Endothelial cell of umbilical vein (primary cell): ENCODE data around the gene RNF43. TPM values are rescaled to one million over a fixed set of nuclear protein-coding genes. Genes with fewer than 3 reads are reported as not detected.

ENCODE experiments used
- BruUV-seq: library from RNA; stranded (reverse); fragments of 400-500 nt; replicated peaks from 2 replicates; lab custom pipeline; 2021; lab: Mats Ljungman, UMichigan
- CTCF ChIA-PET: fragments of 300-600, 350-600 bp; sonication (Branson Sonifier 250); formaldehyde crosslinking; loops from one replicate; lab custom pipeline; 2021; ENCODE audit warnings: antibody characterized with exemption, inconsistent platforms; lab: Charles Lee
- POLR2A ChIA-PET: fragments of 300-600, 350-600 bp; sonication (Branson Sonifier 250); formaldehyde crosslinking; loops from one replicate; lab custom pipeline; 2021; ENCODE audit warnings: antibody characterized with exemption, inconsistent platforms; lab: Charles Lee
- DNase-seq: peaks from one replicate; pipeline ENCODE4 v3.0.0-alpha.2; 2011; ENCODE audit warnings: low read depth, low spot score
- FAIRE-seq: peaks from 2 replicates; lab custom pipeline; 2011; peaks lifted over from hg19 to GRCh38; lab: Jason Lieb, UNC
- H2AFZ ChIP-seq: 2 replicates; pipeline ENCODE4 v1.6.0; 2012; ENCODE audit warnings: low read depth, low read length, control low read depth, inconsistent platforms
- H3K27ac ChIP-seq: 2 replicates; pipeline ENCODE4 v1.5.1; 2011; ENCODE audit warnings: low read depth, mild to moderate bottlenecking, control low read depth, low read length, moderate library complexity; ENCODE audit not compliant: insufficient read depth
- H3K27me3 ChIP-seq, 2 experiments: 2 replicates each; pipeline versions ENCODE4 v1.6.0 to v1.6.1; 2011; ENCODE audit warnings: low read length in 2 of 2, mixed read lengths in 1 of 2; ENCODE audit not compliant: control insufficient read depth in 2 of 2, insufficient read depth in 2 of 2
- H3K36me3 ChIP-seq, 2 experiments: 2 replicates in 1 of 2; 3 replicates in 1 of 2; pipeline ENCODE4 v1.5.1; 2011; ENCODE audit warnings: low read length in 2 of 2, mild to moderate bottlenecking in 1 of 2, moderate library complexity in 1 of 2; ENCODE audit not compliant: control insufficient read depth in 2 of 2, insufficient read depth in 2 of 2; ENCODE audit errors: extremely low read depth in 1 of 2
- H3K4me1 ChIP-seq: 3 replicates; pipeline ENCODE4 v1.5.1; 2011; ENCODE audit warnings: mild to moderate bottlenecking, low read length; ENCODE audit not compliant: control insufficient read depth, insufficient read depth; ENCODE audit errors: extremely low read depth
- H3K4me2 ChIP-seq: 2 replicates; pipeline ENCODE4 v1.6.1; 2011; ENCODE audit warnings: low read length, control low read depth, mixed read lengths; ENCODE audit not compliant: insufficient read depth
- H3K4me3 ChIP-seq, 3 experiments: fragments of 200-600 bp in 1 of 3; sonication (generic), shearing (Covaris generic) in 1 of 3; replicated peaks in 1 of 3; 2 replicates each; pipeline ENCODE4 v1.5.1; 2011 to 2016; ENCODE audit warnings: control low read depth in 3 of 3, low read length in 3 of 3, mild to moderate bottlenecking in 2 of 3, inconsistent platforms in 1 of 3, low read depth in 1 of 3, moderate library complexity in 1 of 3; ENCODE audit not compliant: insufficient read depth in 1 of 3
- H3K79me2 ChIP-seq: 2 replicates; pipeline ENCODE4 v1.6.0; 2012; ENCODE audit warnings: low read length, inconsistent platforms; ENCODE audit not compliant: control insufficient read depth, insufficient read depth
- H3K9ac ChIP-seq: replicated peaks from 2 replicates; pipeline ENCODE3; 2011; ENCODE audit warnings: low read length, control low read depth; ENCODE audit not compliant: insufficient read depth; ENCODE audit errors: extremely low read depth
- H3K9me1 ChIP-seq: replicated peaks from 3 replicates; pipeline ENCODE4 v1.6.0; 2011; ENCODE audit warnings: mild to moderate bottlenecking, low read length; ENCODE audit not compliant: control insufficient read depth, insufficient read depth; ENCODE audit errors: extremely low read depth
- H3K9me3 ChIP-seq: replicated peaks from 2 replicates; pipeline ENCODE4 v1.5.1; 2012; ENCODE audit warnings: low read length, inconsistent platforms; ENCODE audit not compliant: control insufficient read depth, insufficient read depth
- H4K20me1 ChIP-seq: replicated peaks from 2 replicates; pipeline ENCODE3; 2011; ENCODE audit warnings: mild to moderate bottlenecking, low read length; ENCODE audit not compliant: control insufficient read depth, insufficient read depth; ENCODE audit errors: extremely low read depth
- EZH2 ChIP-seq: IDR thresholded peaks from 2 replicates; pipeline ENCODE4 v1.6.1; 2012; ENCODE audit warnings: borderline replicate concordance, low read depth, mild to moderate bottlenecking, moderate library complexity, low read length, inconsistent platforms; ENCODE audit not compliant: severe bottlenecking
- FOS ChIP-seq: IDR thresholded peaks from 2 replicates; pipeline ENCODE4 v1.6.1; 2011; ENCODE audit warnings: mild to moderate bottlenecking, low read length, moderate library complexity, borderline replicate concordance; ENCODE audit not compliant: insufficient read depth
- GATA2 ChIP-seq: IDR thresholded peaks from 2 replicates; pipeline ENCODE4 v1.7.0; 2011; ENCODE audit warnings: low read depth, mild to moderate bottlenecking, moderate library complexity, mixed read lengths, low read length; ENCODE audit not compliant: insufficient read length, insufficient read depth
- JUN ChIP-seq: IDR thresholded peaks from 2 replicates; pipeline ENCODE4 v1.6.1; 2011; ENCODE audit warnings: borderline replicate concordance, low read depth; ENCODE audit not compliant: insufficient read length, insufficient read depth
- MYC ChIP-seq: IDR thresholded peaks from one replicate; pipeline ENCODE4 v1.6.1; 2011; ENCODE audit warnings: mild to moderate bottlenecking, low read depth, low read length
- POLR2A ChIP-seq: IDR thresholded peaks from 2 replicates; pipeline ENCODE4 v1.6.1; 2012; ENCODE audit warnings: low read depth, mild to moderate bottlenecking, control low read depth, low read length
- POLR2AphosphoS5 ChIP-seq: IDR thresholded peaks from 2 replicates; pipeline ENCODE4 v1.6.1; 2012; ENCODE audit warnings: low read depth, mild to moderate bottlenecking, control low read depth, low read length, moderate library complexity; ENCODE audit not compliant: insufficient read depth
- dilution Hi-C: fragments of 300-500 bp; cut with MboI; formaldehyde crosslinking; loops from one replicate; pipeline ENCODE4 v1.15.0; 2019; ENCODE audit warnings: low sequenced_read_pairs; ENCODE audit not compliant: extremely low pct_ligation_motif_present
- intact Hi-C: fragments of 100-400 bp; cut with micrococcal nuclease; formaldehyde crosslinking; loops from one replicate; pipeline ENCODE4 v1.10.0; 2022
- polyA plus RNA-seq, 4 experiments: library from polyadenylated mRNA; depleted of rRNA in 3 of 4; stranded (reverse) in 3 of 4; unstranded in 1 of 4; fragments of >200 nt; gene quantifications; 2 replicates each; pipeline versions ENCODE4 v1.2.1 to v1.2.3, GENCODE V29; 2011 to 2012; ENCODE audit warnings: missing spikeins in 1 of 4
- total RNA-seq: library from RNA; stranded (reverse); gene quantifications from 2 replicates; pipeline ENCODE4 v1.2.3, GENCODE V29; 2021
- TF ChIP-seq, protein P1 (sequence below): IDR thresholded peaks from 2 replicates; pipeline ENCODE4 v1.6.1; 2011; ENCODE audit not compliant: insufficient read depth, insufficient read length
- TF ChIP-seq, protein P2 (sequence below), 2 donors: IDR thresholded peaks; 1 replicate in 1 of 2; 2 replicates in 1 of 2; pipeline ENCODE4 v1.5.1; 2011; ENCODE audit warnings: low read length in 2 of 2, mild to moderate bottlenecking in 2 of 2, moderate library complexity in 2 of 2, control low read depth in 1 of 2, inconsistent platforms in 1 of 2, low read depth in 1 of 2; ENCODE audit not compliant: insufficient read depth in 1 of 2; ENCODE audit errors: extremely low read depth in 1 of 2

The RNF43 gene
- total and polyA plus RNA-seq, 2 donors (not counting 3 experiments of a cell fraction or from before 2014, with no cell fraction given) = not detected

DNA sequence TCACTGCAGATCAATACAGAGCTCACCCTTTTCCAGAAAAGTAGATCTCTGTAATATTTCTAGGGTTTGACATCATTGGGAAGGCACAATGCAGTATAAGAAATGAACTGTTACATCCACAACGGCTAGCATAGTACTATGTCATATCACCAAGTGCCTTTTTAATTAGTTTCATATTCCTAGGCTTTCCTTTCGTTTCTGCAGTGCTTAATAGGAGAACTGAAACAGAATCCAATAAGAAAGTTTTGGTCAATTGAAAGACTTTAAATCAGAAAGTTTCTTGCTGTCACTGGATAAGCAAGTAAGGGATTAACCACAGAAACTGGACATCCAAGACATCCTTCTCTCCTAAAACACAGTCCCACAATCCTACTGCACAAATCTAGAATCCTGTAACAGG lies 3.5 kb upstream of the RNF43 start:
- FAIRE-seq (no peak), DNase-seq (no peak)
- H4K20me1 ChIP-seq = no peaks in the 10 kb centered on the region
- no peak for TF ChIP-seq FOS
- TF ChIP-seq, protein P1, sequence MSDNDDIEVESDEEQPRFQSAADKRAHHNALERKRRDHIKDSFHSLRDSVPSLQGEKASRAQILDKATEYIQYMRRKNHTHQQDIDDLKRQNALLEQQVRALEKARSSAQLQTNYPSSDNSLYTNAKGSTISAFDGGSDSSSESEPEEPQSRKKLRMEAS = no peak
- TF ChIP-seq GATA2 = no peak
- TF ChIP-seq POLR2AphosphoS5 = no peak
- no peak for TF ChIP-seq MYC
- TF ChIP-seq, protein P2, sequence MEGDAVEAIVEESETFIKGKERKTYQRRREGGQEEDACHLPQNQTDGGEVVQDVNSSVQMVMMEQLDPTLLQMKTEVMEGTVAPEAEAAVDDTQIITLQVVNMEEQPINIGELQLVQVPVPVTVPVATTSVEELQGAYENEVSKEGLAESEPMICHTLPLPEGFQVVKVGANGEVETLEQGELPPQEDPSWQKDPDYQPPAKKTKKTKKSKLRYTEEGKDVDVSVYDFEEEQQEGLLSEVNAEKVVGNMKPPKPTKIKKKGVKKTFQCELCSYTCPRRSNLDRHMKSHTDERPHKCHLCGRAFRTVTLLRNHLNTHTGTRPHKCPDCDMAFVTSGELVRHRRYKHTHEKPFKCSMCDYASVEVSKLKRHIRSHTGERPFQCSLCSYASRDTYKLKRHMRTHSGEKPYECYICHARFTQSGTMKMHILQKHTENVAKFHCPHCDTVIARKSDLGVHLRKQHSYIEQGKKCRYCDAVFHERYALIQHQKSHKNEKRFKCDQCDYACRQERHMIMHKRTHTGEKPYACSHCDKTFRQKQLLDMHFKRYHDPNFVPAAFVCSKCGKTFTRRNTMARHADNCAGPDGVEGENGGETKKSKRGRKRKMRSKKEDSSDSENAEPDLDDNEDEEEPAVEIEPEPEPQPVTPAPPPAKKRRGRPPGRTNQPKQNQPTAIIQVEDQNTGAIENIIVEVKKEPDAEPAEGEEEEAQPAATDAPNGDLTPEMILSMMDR (IDR thresholded peaks at IDR 0.05; ENCODE audit: extremely low read depth in 1 of 2, insufficient read depth in 1 of 2, low read depth in 1 of 2, low read length in 2 of 2) = no peak
- no peak for TF ChIP-seq POLR2A
- no peak for TF ChIP-seq EZH2
- no peak for TF ChIP-seq JUN
- no peak overlapping the region for H3K27ac ChIP-seq
- no peak overlapping the region for H3K4me2 ChIP-seq
- peaks cover 7 to 24% of the 10 kb centered on the region in 2 experiments for H3K27me3 ChIP-seq
- H3K9me1 ChIP-seq = no peaks in the 10 kb centered on the region
- H3K79me2 ChIP-seq = no peaks in the 10 kb centered on the region
- H3K4me3 ChIP-seq = no peak overlapping the region
- no peaks in the 10 kb centered on the region for H3K4me1 ChIP-seq
- CTCF ChIA-PET = no interaction called here
- no peak overlapping the region for H2AFZ ChIP-seq
- dilution Hi-C loops = no loop called here
- H3K9ac ChIP-seq = no peak overlapping the region
- POLR2A ChIA-PET = no interaction called here
- intact Hi-C loops = no loop called here
- H3K36me3 ChIP-seq = no peaks in the 10 kb centered on the region
- no TSS peak for BruUV-seq
- no peaks in the 10 kb centered on the region for H3K9me3 ChIP-seq
